ENCODE results near the gene DLG3. TPM values are rescaled to one million over a fixed set of nuclear protein-coding genes. Genes with fewer than 3 reads are reported as not detected.

The DLG3 gene
- total and polyA plus RNA-seq, 10 of the 15 experiments (the other 5 are each of a cell fraction or from before 2014, with no cell fraction given), result 1.3 to 32.2 (median 3.9) TPM

DNA sequence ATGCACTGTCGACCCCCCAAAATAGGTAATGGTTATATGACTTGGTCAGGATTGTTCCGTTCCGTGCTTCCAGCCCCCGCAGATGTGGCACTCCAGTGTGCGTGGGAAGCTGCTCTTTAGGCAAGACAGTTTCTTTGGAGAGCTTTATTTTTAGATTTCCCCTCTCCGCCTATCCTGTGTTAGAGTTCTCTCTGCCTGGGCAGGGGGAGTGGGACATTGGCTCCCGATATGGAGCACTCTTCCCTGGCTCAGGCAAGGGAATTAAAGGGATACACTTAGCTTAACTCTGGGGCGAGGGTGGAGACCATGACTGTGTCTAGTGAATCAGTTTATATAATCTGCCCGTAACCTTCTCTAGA is 36.0 kb downstream of the DLG3 start:
- Histone ChIP-seq H3K4me2 (ENCODE audit: control insufficient read depth, insufficient read depth) (no peak overlapping the region), H3K9ac (ENCODE audit: control insufficient read depth, insufficient read depth, low read length) (no peak overlapping the region), H2AFZ (ENCODE audit: control insufficient read depth, low read depth, low read length) (no peak overlapping the region), H3K9me3 (replicated peaks; ENCODE audit: control insufficient read depth, insufficient read depth, low read length) (no peaks in the 10 kb centered on the region), H3K27ac (ENCODE audit: control insufficient read depth, insufficient read depth) (no peak overlapping the region), H3K4me3 (no peak overlapping the region), H3K36me3 (ENCODE audit: control insufficient read depth in 2 of 2, insufficient read depth in 2 of 2, low read length in 1 of 2) (no peaks in the 10 kb centered on the region), H3K79me2 (ENCODE audit: control insufficient read depth, insufficient read depth, low read length) (no peaks in the 10 kb centered on the region), H3K27me3 (replicated peaks in 1 of 2; ENCODE audit: control insufficient read depth in 2 of 2, insufficient read depth in 2 of 2, low read length in 1 of 2) (no peaks in the 10 kb centered on the region), H3K4me1 (ENCODE audit: control insufficient read depth, insufficient read depth, low read length) (no peaks in the 10 kb centered on the region), H4K20me1 (ENCODE audit: control insufficient read depth, insufficient read depth) (no peaks in the 10 kb centered on the region)
- WGBS (ENCODE audit: insufficient coverage, insufficient replicate concordance, low lambda C conversion rate, missing lambda C conversion rate), result 32% methylated on average over 9 of the region's 9 CpGs
- ChIA-PET CTCF (no interaction called here), SMC1A (ENCODE audit: uncharacterized antibody, unreplicated experiment) (no interaction called here), POLR2A (no interaction called here), RAD21 (ENCODE audit: unreplicated experiment) (no interaction called here)
- in situ Hi-C loops (cut with MboI), result no loop called here
- ATAC-seq, result no peak
- FAIRE-seq, result no peak
- intact Hi-C loops (cut with micrococcal nuclease; ENCODE audit: unreplicated experiment), result no loop called here
- TF ChIP-seq, protein P1, sequence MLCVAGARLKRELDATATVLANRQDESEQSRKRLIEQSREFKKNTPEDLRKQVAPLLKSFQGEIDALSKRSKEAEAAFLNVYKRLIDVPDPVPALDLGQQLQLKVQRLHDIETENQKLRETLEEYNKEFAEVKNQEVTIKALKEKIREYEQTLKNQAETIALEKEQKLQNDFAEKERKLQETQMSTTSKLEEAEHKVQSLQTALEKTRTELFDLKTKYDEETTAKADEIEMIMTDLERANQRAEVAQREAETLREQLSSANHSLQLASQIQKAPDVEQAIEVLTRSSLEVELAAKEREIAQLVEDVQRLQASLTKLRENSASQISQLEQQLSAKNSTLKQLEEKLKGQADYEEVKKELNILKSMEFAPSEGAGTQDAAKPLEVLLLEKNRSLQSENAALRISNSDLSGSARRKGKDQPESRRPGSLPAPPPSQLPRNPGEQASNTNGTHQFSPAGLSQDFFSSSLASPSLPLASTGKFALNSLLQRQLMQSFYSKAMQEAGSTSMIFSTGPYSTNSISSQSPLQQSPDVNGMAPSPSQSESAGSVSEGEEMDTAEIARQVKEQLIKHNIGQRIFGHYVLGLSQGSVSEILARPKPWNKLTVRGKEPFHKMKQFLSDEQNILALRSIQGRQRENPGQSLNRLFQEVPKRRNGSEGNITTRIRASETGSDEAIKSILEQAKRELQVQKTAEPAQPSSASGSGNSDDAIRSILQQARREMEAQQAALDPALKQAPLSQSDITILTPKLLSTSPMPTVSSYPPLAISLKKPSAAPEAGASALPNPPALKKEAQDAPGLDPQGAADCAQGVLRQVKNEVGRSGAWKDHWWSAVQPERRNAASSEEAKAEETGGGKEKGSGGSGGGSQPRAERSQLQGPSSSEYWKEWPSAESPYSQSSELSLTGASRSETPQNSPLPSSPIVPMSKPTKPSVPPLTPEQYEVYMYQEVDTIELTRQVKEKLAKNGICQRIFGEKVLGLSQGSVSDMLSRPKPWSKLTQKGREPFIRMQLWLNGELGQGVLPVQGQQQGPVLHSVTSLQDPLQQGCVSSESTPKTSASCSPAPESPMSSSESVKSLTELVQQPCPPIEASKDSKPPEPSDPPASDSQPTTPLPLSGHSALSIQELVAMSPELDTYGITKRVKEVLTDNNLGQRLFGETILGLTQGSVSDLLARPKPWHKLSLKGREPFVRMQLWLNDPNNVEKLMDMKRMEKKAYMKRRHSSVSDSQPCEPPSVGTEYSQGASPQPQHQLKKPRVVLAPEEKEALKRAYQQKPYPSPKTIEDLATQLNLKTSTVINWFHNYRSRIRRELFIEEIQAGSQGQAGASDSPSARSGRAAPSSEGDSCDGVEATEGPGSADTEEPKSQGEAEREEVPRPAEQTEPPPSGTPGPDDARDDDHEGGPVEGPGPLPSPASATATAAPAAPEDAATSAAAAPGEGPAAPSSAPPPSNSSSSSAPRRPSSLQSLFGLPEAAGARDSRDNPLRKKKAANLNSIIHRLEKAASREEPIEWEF (IDR thresholded peaks at IDR 0.05; ENCODE audit: insufficient replicate concordance, low read depth, low read length), result no peak
- no peak for TF ChIP-seq ZNF622 (IDR thresholded peaks at IDR 0.05)
- no peak for TF ChIP-seq EED (IDR thresholded peaks at IDR 0.05; ENCODE audit: low read depth)
- BruUV-seq (replicated peaks), result no TSS peak
- no peak for DNase-seq (ENCODE audit: low read depth, low spot score)
